ENCODE data around the gene SPECC1L.

SPECC1L gene

DNA sequence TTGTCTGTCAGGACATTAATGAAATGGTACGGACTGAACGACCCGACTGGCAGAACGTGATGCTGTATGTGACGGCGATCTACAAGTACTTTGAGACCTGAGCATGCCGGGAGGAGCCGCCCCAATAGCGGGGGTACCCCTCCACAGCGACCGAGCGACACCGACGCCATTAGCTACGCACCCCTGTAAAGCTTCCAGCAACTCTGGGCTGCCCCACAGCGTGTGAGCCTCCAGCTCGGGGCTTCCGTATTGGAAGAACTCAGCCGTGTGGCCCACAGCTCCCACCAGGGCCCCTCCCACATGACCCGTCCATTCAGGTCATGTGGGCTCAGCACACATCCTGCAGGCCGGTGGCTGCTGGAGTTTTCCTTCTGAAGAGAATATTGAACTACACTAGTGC is 143.9 kb downstream of the SPECC1L start:
- TF ChIP-seq FOXM1 (IDR thresholded peaks at IDR 0.05; ENCODE audit: borderline replicate concordance, low read depth), result no peak
- no peak for TF ChIP-seq ZBTB7A (IDR thresholded peaks at IDR 0.05; ENCODE audit: low read depth)
- no peak for TF ChIP-seq TCF12 (IDR thresholded peaks at IDR 0.05; ENCODE audit: low read depth)
- no peak for TF ChIP-seq NFIC (IDR thresholded peaks at IDR 0.05)
- TF ChIP-seq, protein P1, sequence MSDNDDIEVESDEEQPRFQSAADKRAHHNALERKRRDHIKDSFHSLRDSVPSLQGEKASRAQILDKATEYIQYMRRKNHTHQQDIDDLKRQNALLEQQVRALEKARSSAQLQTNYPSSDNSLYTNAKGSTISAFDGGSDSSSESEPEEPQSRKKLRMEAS (IDR thresholded peaks at IDR 0.05), result no peak
- TF ChIP-seq, protein P2, sequence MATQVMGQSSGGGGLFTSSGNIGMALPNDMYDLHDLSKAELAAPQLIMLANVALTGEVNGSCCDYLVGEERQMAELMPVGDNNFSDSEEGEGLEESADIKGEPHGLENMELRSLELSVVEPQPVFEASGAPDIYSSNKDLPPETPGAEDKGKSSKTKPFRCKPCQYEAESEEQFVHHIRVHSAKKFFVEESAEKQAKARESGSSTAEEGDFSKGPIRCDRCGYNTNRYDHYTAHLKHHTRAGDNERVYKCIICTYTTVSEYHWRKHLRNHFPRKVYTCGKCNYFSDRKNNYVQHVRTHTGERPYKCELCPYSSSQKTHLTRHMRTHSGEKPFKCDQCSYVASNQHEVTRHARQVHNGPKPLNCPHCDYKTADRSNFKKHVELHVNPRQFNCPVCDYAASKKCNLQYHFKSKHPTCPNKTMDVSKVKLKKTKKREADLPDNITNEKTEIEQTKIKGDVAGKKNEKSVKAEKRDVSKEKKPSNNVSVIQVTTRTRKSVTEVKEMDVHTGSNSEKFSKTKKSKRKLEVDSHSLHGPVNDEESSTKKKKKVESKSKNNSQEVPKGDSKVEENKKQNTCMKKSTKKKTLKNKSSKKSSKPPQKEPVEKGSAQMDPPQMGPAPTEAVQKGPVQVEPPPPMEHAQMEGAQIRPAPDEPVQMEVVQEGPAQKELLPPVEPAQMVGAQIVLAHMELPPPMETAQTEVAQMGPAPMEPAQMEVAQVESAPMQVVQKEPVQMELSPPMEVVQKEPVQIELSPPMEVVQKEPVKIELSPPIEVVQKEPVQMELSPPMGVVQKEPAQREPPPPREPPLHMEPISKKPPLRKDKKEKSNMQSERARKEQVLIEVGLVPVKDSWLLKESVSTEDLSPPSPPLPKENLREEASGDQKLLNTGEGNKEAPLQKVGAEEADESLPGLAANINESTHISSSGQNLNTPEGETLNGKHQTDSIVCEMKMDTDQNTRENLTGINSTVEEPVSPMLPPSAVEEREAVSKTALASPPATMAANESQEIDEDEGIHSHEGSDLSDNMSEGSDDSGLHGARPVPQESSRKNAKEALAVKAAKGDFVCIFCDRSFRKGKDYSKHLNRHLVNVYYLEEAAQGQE (IDR thresholded peaks at IDR 0.05; ENCODE audit: low read depth), result no peak
- no peak for TF ChIP-seq YY1 (IDR thresholded peaks at IDR 0.05; ENCODE audit: low read depth)
- TF ChIP-seq EP300 (IDR thresholded peaks at IDR 0.05; ENCODE audit: borderline replicate concordance), result no peak
- TF ChIP-seq CEBPB (IDR thresholded peaks at IDR 0.05), result no peak
- TF ChIP-seq RAD21 (IDR thresholded peaks at IDR 0.05; ENCODE audit: low read depth), result no peak
- TF ChIP-seq TAF1 (IDR thresholded peaks at IDR 0.05; ENCODE audit: low read depth), result no peak
- TF ChIP-seq CREB1 (IDR thresholded peaks at IDR 0.05; ENCODE audit: low read depth), result no peak
- no peak for TF ChIP-seq TEAD4 (IDR thresholded peaks at IDR 0.05)
- no peak for TF ChIP-seq EGR1 (IDR thresholded peaks at IDR 0.05)
- TF ChIP-seq, protein P3, sequence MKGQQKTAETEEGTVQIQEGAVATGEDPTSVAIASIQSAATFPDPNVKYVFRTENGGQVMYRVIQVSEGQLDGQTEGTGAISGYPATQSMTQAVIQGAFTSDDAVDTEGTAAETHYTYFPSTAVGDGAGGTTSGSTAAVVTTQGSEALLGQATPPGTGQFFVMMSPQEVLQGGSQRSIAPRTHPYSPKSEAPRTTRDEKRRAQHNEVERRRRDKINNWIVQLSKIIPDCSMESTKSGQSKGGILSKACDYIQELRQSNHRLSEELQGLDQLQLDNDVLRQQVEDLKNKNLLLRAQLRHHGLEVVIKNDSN (IDR thresholded peaks at IDR 0.05), result no peak

DNA sequence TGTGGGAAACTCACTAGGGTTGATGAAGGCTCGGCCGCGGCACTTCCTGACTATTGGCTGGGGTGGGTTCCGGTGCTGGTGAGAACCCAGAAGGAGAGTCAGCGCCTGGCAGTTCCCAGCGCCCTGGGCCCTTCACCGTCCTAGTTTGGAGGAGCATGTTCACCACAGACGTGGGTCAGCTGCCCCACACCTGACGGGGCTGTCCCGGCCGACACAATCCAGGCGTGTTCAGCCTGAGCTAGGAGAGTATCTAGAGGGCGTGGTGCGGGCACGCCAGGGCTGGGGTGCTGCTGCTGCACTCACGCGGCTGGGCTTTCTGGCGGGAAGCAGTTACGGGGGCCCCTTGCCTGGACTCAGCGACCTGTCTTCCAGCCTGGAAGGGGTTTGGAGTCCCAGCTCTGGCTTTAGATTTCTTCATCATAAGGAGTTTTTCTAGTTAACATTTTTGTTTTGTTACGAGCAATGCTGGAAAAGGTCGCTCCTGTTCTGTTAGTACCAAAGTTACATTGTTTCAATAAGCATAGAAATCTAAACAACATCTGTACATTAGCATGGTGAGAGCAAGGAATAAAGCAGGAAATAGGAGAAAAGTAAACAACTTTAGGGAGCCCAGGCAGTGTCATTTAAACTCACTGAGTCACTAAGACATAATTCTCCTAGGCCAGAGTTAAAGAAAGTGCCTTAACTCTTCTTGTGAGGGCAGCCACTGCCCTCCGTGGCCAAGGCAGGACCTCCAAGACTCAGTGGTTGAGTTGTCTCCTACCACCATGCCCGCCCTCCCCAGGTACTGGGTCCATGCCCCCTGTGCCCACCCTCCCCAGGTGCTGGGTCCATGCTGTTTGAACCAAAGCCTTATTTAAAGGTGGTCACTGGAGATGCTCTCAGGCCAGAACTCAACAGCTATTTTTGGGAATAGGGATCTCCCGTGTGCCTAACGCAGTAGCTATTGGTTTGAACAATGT is 144.6 kb downstream of the SPECC1L start:
- TF ChIP-seq FOXM1 (IDR thresholded peaks at IDR 0.05; ENCODE audit: borderline replicate concordance, low read depth) (no peak), EGR1 (IDR thresholded peaks at IDR 0.05) (no peak), CREB1 (IDR thresholded peaks at IDR 0.05; ENCODE audit: low read depth) (no peak), ZBTB7A (IDR thresholded peaks at IDR 0.05; ENCODE audit: low read depth) (no peak), TEAD4 (IDR thresholded peaks at IDR 0.05) (no peak), CEBPB (IDR thresholded peaks at IDR 0.05) (no peak)
- TF ChIP-seq, protein P2 (IDR thresholded peaks at IDR 0.05; ENCODE audit: low read depth), result no peak
- TF ChIP-seq, protein P3 (IDR thresholded peaks at IDR 0.05), result no peak

DNA sequence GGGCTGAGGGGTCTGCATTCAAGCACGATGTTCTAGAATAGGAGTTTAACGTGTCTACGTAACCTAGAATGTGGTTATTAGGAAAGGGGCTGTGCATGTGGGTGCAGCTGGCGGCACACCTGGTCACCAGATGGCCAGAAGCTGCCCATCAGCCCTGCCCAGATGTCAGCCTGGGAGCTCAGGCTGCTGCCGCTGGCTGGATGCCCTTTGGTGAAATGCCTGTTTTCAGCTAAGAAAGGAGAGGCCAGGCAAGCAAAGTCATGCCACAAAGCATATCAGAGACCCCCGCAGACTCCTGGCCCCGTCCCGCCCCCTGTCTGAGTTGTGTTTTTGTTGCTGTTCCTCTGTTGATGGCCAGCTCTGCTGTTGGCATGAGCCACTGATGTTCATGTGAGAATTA is 145.5 kb downstream of the SPECC1L start:
- TF ChIP-seq EP300 (IDR thresholded peaks at IDR 0.05; ENCODE audit: borderline replicate concordance) (no peak), TEAD4 (IDR thresholded peaks at IDR 0.05) (no peak), CREB1 (IDR thresholded peaks at IDR 0.05; ENCODE audit: low read depth) (no peak), EGR1 (IDR thresholded peaks at IDR 0.05) (no peak), FOXM1 (IDR thresholded peaks at IDR 0.05; ENCODE audit: borderline replicate concordance, low read depth) (no peak)

DNA sequence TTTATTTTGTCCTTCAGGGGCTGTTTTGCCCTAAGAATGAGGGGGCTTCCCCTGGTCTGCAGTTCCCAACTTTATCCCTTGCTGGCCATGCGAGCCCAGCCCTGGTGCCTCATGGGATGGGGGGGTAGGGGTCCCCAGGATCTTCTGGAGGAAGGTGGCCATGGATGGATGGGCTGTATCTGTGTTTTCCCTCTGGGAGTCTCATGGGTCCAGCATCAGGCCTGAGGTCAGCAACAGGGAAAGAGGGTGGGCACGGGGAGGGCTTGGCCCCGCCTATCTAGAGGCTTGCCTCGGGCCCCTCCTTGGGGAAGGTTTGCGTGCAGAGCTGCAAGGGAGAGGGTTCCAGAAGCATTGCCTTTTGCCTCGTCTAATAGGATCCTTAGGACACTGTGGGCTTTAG is 146.0 kb downstream of the SPECC1L start:
- TF ChIP-seq EGR1 (IDR thresholded peaks at IDR 0.05), result no peak
- no peak for TF ChIP-seq YY1 (IDR thresholded peaks at IDR 0.05; ENCODE audit: low read depth)
- TF ChIP-seq CREB1 (IDR thresholded peaks at IDR 0.05; ENCODE audit: low read depth), result no peak
- no peak for TF ChIP-seq RAD21 (IDR thresholded peaks at IDR 0.05; ENCODE audit: low read depth)
- no peak for TF ChIP-seq EP300 (IDR thresholded peaks at IDR 0.05; ENCODE audit: borderline replicate concordance)
- TF ChIP-seq, protein P2 (IDR thresholded peaks at IDR 0.05; ENCODE audit: low read depth), result no peak
- TF ChIP-seq TCF12 (IDR thresholded peaks at IDR 0.05; ENCODE audit: low read depth), result no peak
- TF ChIP-seq TAF1 (IDR thresholded peaks at IDR 0.05; ENCODE audit: low read depth), result no peak
- no peak for TF ChIP-seq ZBTB7A (IDR thresholded peaks at IDR 0.05; ENCODE audit: low read depth)
- no peak for TF ChIP-seq TEAD4 (IDR thresholded peaks at IDR 0.05)
- TF ChIP-seq, protein P3 (IDR thresholded peaks at IDR 0.05), result no peak
- TF ChIP-seq NFIC (IDR thresholded peaks at IDR 0.05), result no peak
- no peak for TF ChIP-seq FOXM1 (IDR thresholded peaks at IDR 0.05; ENCODE audit: borderline replicate concordance, low read depth)
- no peak for TF ChIP-seq CEBPB (IDR thresholded peaks at IDR 0.05)
- TF ChIP-seq, protein P1 (IDR thresholded peaks at IDR 0.05), result no peak
